Activated effector memory CD4-positive, alpha-beta T cell treated with anti-CD3 and anti-CD28 coated beads, Interleukin-2, amount 50 U/mL, for 16 hours (primary cell): ENCODE measurements around the gene KLK8.
"Not testable (repeated sequence)": the region's sequence is repeated elsewhere in the genome, so short reads cannot be mapped to it uniquely, and the experiment has no call there.

ENCODE experiments used
- DNase-seq: peaks from one replicate; pipeline ENCODE4 v3.0.0-alpha.2; 2020

The KLK8 gene

DNA sequence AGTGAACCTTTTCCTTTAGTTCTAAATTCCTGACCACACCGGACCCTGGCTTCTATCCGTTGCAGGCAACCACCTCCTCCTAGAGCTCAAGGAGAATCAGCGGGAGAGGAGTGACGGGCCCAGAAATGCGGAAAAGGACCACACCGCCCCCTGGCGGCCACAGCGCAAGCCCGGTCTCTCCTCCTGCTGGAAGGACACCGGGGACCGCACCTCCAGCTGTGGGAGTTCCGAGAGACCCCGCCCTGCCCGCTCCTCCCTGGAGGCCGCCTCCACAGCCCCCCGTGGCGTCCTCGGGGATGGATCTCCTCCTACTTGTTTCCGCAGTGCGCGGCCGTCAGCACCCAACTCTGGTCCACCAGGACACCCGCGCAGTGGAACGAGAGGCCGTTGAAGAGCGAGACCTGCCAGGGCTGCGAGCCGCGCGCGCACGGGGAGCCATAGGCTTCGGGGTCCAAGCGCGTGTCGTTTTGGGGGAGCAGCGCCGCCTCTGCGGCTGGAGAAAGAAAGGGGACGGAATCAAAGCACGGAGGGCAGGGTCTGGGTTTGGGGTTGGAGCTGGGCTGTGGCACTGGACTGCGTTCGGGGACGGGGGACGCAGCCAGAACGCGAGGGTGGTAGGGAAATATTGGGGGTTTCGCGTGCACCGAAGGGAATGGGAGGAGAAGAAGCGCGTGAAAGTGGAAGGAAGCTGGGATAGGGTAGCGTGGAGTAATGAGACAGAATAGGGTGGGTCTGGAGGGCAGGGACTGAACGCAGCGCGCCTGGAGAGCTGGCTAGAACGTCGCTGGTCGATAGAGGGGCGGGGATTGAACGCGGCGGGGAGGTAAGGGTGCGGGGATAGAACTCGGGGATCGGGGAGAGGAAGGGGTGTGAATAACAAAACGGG lies 15.6 kb upstream of the KLK8 start:
- DNase-seq, result peak; percentile 84

DNA sequence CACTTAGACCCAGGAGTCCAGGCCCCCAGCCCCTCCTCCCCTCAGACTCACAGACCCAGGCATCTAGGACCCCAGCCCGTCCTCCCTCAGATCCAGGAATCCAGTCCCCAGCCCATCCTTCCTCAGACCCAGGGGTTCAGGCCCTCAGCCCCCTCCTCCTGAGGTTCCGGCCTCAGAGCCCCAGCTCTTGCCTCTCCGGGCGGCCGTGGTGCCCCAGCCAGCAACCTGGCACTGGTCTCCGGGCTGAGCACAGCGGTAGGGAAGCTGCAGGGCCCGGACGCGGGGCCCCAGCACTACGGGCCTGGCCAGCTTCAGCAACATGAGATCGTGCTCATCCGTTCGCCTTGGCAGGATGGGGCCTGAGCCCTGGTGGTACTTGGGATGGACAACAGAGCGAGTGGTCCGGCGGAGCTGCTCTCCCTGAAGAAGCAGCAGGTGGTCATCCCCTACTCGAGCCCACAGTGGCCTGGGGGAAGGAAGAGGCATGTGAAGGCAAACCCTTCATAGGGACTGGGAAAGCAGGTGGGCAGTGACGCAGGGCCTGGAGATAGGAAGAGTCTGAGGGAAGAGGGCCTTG lies 14.4 kb upstream of the KLK8 start:
- DNase-seq, result no peak

DNA sequence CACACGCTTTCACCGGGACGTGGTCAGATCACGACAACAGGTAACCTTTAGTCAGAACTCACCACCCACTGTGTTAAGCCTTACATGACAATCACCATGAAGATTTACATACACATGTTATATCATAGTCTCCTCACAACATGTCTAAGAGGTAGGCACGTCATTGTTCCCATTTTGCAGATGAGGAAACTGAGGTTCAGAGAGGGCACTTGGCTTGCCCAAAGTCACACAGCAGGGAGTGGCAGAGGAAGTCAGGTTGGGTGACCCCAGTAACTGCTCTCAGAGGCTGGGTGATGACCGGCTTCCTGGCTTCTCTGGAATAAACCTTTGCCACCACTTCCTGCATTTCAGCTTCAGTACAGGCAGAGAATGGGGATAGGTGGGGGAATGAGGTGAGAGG lies 12.8 kb upstream of the KLK8 start:
- DNase-seq, result no peak

DNA sequence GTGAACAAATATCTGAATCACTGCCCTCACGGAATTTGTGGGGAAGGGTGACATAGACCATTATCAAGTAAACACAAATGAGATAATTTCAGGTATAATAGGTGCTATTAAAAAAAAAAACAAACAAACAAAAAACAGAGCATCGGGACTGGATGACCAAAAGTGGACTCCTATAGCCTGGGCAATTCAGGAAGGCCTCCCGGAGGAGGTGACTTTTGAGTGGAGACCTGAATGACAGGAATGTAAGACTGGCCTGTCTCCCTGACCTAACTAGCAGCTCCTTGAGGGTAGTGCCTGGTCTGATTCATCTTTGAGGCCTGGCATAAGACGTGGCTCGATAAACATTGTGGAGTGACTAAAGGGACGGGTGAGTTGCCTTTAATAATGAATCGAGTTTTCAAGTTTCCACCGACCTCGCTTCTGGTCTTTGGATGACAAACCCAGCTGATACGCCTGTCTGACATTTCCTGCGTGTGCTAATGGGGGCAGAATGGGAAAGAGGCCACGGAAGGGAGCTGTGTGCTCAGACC lies 11.3 kb upstream of the KLK8 start:
- no peak for DNase-seq

DNA sequence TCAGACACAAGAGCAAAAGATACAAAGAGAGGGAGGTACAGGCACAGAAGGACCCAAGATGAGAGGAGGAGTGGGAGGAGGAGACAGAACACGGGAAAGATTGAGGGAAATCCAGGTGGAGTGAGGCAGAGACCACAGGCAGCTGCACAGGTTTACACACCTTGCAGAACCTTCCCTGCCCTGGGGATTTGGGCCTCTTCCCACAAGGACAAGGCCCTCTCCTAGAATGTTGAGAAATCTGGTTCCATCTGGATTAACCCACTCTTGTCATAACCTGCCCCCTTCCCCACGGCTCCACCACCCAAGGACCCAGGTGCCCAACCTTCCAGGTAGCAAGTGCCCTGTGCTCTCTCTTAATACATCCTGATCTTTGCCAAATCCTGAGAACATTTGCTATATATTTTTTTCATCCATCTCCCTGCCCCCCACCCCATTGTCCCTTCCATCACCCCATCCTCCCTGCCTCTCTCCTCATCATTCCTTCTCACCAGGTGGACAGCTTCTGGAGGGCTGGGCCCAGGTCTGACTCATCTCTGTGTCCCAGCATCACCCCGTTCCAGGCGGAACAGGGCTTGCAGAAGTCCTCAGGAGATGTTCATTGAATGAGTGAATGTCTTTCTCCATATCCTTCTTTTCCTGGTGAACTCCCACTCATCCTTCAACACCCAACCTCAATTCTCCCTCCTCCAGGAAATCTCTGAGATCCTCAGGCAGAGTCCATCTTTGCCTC lies 8.8 kb upstream of the KLK8 start:
- DNase-seq, result no peak

DNA sequence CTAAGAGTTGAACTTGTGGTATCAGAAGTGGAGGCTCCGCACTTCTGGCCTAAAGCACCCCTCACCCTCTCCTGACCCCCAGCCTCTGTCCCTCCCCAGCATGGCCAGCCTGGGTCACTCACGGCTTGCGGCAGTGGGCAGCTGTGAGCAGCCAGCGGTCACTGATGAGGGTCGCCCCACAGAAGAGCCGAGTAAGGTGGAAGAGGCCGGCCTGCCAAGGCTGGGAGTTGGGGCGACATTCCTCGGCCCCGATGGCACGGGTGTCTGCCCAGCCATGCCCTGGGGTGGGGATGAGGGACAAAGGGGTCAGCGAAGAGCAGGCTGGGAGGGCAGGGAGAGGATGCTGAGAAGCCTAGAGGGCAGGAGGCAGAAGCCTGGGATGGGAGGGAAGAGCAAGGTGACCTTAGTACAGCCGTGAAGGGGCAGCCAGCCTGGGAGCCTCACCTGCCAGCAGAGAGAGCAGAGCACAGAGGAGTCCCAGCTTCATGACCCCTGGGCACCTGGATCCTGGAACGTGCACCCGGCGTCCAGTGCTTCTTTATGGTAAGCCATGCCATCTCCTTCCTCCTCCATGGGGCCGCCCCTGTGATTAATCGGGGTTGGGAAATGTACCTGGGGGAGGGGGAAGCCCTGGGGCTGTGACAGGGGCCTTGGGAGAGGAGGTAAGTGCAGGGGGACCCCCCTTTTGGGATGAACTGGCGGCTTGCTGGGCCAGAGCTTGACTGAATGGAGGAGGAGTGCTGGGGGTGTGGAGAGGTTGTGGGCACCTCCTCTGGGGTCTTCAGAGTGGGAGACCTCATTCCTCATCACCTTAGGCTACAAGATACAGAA lies 7.9 kb upstream of the KLK8 start:
- DNase-seq, result no peak

DNA sequence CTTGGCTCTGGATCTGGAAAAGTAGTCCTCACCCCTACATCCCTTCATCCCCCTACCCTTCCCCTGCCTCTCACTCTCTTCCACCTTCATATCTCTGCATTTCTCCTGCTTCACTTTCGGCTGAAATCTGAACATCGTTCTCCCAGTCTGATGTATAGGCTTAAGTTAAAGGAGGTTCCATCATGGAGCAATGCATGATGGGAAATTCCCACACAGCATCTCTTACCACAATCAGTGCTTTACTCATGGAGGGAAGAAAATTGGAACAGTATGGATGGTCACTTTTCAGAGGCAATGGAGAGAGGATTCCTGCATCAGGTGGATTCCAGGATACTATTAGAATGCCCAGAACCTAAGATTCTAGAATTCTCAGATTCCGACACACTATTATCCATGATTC lies 6.1 kb upstream of the KLK8 start:
- DNase-seq, result no peak

DNA sequence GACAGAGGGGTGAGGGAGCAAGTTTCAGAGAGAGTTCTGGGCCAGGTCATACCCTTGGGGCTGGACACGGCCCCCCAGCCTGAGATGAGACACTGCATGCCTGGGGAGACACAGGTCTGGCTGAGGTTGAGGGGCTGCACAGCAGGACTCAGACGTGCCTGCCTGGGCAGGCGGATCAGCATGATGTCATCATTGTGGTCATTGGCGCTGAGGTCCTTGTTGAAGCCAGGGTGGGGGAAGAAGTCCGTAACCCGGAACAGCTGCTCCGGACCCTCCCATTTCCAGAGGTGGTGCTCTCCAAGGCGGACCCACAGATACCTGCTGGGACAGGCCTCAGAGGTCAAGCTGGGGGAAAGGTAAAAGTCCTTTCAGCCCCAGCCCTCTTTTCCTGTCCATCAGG lies 5.0 kb upstream of the KLK8 start:
- no peak for DNase-seq

DNA sequence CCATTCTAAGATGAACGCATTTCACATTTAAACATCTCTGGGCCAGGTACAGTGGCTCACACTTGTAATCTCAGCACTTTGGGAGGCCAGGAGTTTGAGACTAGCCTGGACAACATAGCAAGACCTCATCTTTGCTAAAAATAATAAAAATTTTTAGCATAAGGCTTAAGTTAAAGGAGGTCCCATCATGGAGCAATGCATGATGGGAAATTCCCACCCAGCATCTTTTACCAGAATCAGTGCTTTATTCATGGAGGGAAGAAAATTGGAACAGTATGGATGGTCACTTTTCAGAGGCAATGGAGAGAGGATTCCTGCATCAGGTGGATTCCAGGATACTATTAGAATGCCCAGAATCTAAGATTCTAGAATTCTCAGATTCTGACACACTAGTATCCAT lies 3.8 kb upstream of the KLK8 start:
- no peak for DNase-seq

DNA sequence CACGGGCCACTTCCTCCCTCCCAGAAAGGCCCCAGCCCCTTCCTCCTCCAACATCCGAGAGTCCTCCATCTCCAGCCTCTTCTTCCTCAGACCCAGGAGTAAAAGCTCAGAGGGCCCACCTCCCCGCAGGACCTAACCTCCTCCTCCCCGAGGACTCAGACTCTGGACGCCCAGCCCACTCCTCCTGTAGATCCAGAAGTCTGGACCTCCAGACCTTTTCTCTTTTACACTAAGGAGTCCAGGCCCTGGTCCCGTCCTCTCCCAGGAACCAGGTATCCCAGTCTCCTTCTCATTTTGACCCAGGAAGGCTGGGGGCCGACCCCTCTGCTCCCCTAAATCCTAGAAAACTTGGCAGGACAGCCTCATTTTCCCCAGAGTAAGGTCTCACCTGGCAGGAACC lies 1.9 kb upstream of the KLK8 start:
- no peak for DNase-seq

DNA sequence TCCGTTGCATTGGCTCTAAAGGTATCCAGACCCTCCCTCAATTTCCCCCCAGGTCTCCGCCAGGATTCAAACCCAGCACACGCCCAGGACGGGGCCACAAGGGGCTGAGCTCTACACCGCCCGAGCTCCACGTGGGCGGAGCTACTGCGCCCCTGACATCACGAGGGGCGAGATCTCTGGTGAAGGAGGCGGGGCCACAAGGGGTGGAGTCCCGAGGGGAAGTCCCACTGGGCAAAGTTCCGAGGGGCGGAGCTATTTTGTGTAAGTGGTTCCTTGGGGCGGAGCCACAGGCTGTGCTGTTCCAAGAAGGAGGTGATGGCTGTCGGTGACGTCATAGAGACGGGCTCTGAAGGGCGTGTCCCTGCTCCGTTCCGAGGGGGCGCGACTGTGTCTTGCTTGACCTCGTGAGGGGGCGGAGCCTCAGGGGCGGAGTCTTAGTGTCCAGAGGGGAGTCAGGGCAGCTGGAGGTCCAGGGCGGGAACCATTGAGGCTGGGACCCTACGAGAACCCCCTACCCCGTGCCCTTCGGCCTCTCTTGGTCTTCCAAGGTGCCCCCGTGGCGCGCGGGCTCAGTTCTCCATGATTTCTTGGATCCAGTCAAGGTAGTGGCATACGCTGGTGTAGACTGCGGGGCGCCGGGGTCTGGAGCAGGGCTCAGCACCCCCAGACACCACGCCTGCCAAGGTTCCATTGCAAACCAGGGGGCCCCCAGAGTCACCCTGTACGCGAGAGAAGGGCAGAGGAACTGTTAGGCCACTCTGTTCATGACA lies 1.3 kb upstream of the KLK8 start:
- DNase-seq, result no peak

DNA sequence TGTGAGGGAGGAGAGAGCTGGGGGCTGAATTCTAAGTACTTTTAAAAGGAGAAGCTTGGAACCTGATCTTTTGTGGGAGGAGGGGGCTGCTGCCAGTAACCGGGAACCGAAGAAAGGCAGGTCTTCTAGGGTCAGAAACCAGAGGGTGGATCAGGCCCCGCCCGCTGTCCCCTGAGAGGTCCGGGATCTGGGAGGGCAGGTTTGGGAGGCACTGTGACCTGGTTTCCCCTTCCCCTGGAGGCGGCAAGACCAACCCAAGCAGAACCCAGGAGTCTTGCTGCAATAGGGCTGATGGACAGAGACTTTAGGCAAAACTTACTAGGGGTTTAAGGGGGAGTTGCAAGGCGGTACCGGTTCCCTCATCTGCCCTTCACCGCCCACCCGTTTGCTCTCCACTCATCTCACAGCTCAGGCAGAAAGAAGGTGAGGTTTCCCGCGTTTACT lies 707 bp upstream of the KLK8 start:
- no peak for DNase-seq

DNA sequence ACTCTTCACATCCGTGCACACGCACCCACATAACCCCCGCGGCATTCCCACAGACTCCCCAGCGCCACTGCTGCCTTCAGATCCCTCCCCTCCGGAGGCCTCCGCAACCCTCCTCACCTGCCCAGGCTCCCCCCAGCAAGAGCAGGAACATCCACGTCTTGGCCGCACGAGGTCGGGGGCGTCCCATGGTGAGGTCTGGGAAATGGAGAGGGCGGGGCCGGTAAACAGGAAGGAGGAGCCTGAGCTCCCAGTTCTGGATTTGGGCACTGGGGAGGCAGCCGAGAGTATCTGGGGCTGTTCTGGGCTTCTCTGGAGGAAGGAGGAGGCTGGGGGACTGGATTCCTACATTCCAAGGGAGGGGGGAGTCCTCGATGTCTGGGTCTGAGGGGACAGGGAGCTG lies 423 bp downstream of the KLK8 start:
- DNase-seq, result no peak

DNA sequence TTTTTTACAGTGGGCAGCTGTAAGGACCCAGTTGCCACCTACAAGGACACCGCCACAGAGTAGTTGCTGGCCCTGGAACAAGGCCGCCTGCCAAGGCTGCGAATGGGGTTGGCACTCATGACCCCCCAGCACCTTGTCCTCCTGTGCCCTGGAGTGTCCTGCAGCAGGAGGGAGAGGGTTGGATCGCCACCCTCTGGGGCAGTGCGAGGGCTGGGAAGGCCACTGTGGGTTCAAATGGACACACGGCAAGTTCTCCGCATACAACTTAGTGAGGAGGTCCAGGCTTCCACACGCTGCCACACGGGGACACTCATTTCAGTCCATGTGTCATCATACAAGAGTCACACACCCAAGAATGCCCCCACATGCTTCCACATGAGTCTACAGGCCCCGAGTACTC lies 978 bp downstream of the KLK8 start:
- no peak for DNase-seq

DNA sequence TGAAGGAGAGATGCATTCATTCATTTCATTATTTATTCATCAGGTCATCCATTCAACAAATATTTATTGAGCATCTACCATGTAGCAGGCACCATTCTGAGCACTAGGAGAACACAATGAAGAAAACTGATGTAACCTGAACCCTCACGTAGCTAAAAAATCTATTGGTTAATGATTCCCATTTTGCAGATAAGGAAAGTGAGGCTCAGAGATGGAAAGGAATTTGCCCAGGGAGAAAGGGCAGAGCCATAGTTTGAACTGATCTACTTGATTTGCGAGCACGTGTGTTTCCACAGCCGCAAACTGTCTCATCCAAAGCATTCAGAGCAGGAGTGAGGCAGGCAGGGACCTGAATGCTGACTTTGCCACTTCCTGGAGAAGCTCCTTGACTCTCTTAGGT lies 2.7 kb downstream of the KLK8 start:
- DNase-seq, result no peak

DNA sequence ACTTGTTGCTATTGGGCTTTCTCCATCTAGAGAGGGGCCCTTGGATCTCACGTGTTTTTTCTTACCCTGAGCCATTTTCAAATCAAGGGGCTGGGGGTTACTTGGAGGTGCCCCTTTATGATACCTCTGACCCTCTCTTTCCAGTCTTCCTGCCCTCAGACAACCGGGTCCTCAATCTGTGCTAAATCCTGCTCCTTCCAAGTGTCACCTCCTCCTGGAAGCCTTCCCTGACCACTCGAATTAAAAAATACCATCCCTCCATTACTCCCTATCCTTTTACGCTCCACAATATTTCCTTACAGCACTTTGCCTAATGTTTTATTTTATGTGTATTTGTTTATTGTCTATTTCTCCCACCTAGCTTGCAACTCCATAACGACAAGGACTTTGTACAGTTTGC lies 3.3 kb downstream of the KLK8 start:
- no peak for DNase-seq

DNA sequence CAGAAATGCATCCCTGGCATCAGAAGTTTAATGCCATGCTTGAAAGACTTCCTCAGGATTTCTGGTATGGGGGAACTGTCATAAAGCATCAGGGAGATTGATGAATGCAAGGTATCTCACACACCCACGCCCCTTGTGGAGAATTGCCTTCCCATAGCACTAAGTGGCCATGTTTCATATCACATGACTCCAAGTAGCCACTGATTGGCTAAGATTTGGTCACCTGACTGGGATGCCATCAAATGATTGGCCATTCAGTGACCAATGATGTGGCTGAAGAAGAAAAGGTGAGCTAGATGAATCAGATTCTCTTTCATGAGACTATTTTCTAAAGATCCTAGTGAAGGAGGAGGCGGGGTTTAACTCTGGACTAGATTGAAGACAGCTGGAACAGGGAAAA lies 7.3 kb downstream of the KLK8 start:
- no peak for DNase-seq

DNA sequence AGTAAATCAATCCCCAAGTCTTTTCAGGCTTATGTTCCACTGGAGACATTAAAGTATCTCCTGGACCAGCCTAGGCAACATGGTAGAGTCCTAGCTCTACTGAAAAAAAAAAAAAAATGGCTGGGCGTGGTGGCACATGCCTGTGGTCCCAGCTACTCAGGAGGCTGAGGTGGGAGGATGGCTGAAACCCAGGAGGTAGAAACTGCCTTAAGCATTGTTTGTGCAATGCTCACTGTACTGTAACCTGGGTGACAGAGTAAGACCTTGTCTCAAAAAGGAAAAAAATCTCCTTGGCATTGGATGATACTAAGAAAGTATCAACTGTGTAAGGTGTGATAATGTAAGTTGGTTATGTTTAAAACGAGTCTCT lies 8.8 kb downstream of the KLK8 start:
- no peak for DNase-seq

DNA sequence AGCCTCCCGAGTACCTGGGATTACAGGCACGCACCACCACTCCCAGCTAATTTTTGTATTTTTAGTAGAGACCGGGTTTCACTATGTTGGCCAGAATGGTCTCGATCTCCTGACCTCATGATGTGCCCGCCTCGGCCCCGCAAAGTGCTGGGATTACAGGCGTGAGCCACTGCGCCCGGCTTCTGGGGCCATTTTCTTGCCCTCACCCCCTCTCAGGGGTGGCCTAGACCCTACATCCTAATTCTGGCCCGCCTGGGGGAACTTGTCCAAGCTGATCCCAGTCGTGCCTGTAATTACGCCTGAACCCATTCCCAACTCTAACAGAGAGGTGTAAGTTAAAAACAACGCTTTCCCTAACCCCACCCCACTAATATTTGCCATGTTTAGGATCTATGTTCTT lies 17.0 kb downstream of the KLK8 start:
- not testable (repeated sequence) for DNase-seq

DNA sequence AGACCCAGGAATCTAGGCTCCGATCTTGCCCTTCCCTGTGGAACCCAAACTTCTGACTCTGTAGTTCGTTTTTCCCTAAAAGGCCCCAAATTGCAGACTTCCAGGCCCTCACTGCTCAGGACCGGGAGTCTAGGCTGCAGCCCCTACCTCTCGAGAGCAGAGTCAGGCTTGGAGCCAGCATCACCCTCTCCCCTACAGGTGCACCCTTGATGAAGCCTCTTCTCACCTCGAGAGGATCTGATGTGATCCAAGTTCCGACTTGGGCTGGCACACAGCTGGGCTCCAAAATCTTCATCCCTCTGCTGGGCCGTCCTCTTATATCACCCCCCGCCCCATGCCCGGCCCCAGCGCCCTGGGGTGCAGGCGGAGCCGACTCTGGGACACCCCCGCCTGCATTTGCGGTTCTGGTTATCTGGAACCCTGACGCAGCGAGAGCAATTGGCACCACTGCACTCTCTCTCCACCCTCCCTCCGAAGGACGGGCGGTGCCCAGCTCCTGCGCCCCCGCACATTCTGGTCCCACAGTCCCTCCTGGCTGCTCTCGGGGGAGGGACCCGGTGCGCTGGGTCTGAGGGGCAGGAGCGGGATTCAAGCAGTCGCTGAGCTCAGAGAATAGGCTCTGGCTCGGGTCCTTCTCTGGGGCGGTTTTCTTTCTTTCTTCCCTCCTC lies 17.6 kb downstream of the KLK8 start, which contains the start of gene KLK7:
KLK7 (minus strand) TSS at position 293 of the 668 bp plus-strand sequence. CDS start 1,518 bp downstream, outside the sequence.
- no peak for DNase-seq

DNA sequence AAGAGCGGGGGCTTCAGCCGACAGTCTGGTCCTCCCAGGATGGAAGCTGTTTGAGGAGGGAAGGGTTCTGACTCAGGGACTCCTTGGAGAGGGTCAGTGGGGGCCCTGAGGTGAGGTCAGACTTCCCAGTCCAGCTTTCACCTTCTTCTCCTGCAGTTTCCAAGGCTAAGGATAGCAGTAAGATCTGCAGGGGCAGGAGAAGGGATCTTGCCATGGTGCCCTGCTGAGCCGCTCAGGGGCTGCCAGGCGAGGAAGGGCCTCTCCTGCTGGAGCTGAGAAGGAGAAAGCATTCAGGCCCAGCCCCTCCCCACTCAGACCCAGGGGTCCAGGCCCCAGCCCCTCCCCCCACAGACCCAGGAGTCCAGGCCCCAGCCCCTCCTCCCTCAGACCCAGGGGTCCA lies 19.2 kb downstream of the KLK8 start:
- no peak for DNase-seq
